ENCODE measurements around the gene TXNDC12.
A peak's percentile ranks its signal among the peaks of the same experiment; 100 is the strongest.
"Not testable (repeated sequence)": the region's sequence is repeated elsewhere in the genome, so short reads cannot be mapped to it uniquely, and the experiment has no call there.

The TXNDC12 gene

GRCh38 chr1:52055066-52055865 is at the start of gene TXNDC12:
TXNDC12 (minus strand) TSS chr1:52055191; CDS start chr1:52055096, 95 bp downstream.
- peaks cover 43% of the 10 kb centered on the region for H3K4me1 Mint-ChIP-seq
- peak within 1 kb of the TSS; percentile 91 for H3K4me3 Mint-ChIP-seq
- ATAC-seq (peak; percentile 60), DNase-seq (ENCODE audit: low spot score in 2 of 2) (peak; percentile 46 to 83)
- no peaks in the 10 kb centered on the region for H3K9me3 Mint-ChIP-seq
- H3K27ac Mint-ChIP-seq = peak within 1 kb of the TSS; percentile 97
- peaks cover 57% of the 10 kb centered on the region for H3K36me3 Mint-ChIP-seq

- DNase-seq (ENCODE audit: low spot score in 2 of 2) = no peak
- peaks cover 6% of the 10 kb centered on the region for H3K4me1 Mint-ChIP-seq
Observed at GRCh38 chr1:52102336-52103013, 47.5 kb upstream of the TXNDC12 start.

GRCh38 chr1:52098139-52098871 is 43.3 kb upstream of the TXNDC12 start:
- Mint-ChIP-seq H3K4me1 (peaks cover 6% of the 10 kb centered on the region), H3K36me3 (peaks cover 4% of the 10 kb centered on the region), H3K9me3 (no peaks in the 10 kb centered on the region), H3K4me3 (no peak overlapping the region), H3K27ac (no peak overlapping the region)
- ATAC-seq (no peak), DNase-seq (ENCODE audit: low spot score in 2 of 2) (no peak)

More at GRCh38 chr1:52102336-52103013, 47.5 kb upstream of the TXNDC12 start:
- H3K27ac Mint-ChIP-seq = no peak overlapping the region
- no peak for ATAC-seq
- H3K4me3 Mint-ChIP-seq = no peak overlapping the region
- no peaks in the 10 kb centered on the region for H3K36me3 Mint-ChIP-seq
- no peaks in the 10 kb centered on the region for H3K9me3 Mint-ChIP-seq

GRCh38 chr1:52096216-52096615 is 41.2 kb upstream of the TXNDC12 start:
- peaks cover 12% of the 10 kb centered on the region for H3K36me3 Mint-ChIP-seq

GRCh38 chr1:52094300-52094699 is 39.3 kb upstream of the TXNDC12 start:
- H3K27ac Mint-ChIP-seq; DNase-seq (ENCODE audit: low spot score in 2 of 2); H3K9me3 Mint-ChIP-seq; H3K4me3 Mint-ChIP-seq; H3K4me1 Mint-ChIP-seq; ATAC-seq: not testable (repeated sequence)
- peaks cover 30% of the 10 kb centered on the region for H3K36me3 Mint-ChIP-seq

More at GRCh38 chr1:52096216-52096615, 41.2 kb upstream of the TXNDC12 start:
- no peaks in the 10 kb centered on the region for H3K9me3 Mint-ChIP-seq
- DNase-seq (ENCODE audit: low spot score in 2 of 2) (no peak), ATAC-seq (no peak)
- no peak overlapping the region for H3K4me3 Mint-ChIP-seq
- no peak overlapping the region for H3K27ac Mint-ChIP-seq
- no peaks in the 10 kb centered on the region for H3K4me1 Mint-ChIP-seq

- H3K4me3 Mint-ChIP-seq; H3K9me3 Mint-ChIP-seq; H3K4me1 Mint-ChIP-seq; DNase-seq (ENCODE audit: low spot score in 2 of 2); ATAC-seq; H3K27ac Mint-ChIP-seq: not testable (repeated sequence)
- peaks cover 78% of the 10 kb centered on the region for H3K36me3 Mint-ChIP-seq
Observed at GRCh38 chr1:52087892-52088291, 32.9 kb upstream of the TXNDC12 start.

DNA sequence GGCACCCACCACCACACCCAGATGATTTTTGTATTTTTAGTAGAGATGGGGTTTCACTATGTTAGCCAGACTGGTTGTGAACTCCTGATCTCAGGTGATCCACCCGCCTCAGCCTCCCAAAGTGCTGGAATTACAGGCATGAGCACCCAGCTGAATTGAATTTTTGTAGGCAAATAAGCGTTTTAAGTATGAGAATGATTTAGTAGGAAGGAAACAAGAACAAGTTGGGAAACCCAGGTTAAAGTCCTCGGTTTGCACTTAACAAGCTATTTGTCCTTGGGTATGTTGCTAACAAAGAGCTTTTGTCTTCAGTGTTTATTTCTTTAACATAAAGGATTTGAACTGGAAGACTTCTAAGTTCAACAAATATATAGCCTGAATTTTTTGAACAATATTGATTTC is 25.0 kb upstream of the TXNDC12 start:
- H3K4me1 Mint-ChIP-seq = no peaks in the 10 kb centered on the region
- ATAC-seq = no peak

GRCh38 chr1:52077277-52077676 is 22.3 kb upstream of the TXNDC12 start:
- H3K4me3 Mint-ChIP-seq; H3K9me3 Mint-ChIP-seq; H3K4me1 Mint-ChIP-seq; DNase-seq (ENCODE audit: low spot score in 2 of 2); H3K27ac Mint-ChIP-seq; ATAC-seq: not testable (repeated sequence)
- peaks cover 71% of the 10 kb centered on the region for H3K36me3 Mint-ChIP-seq

More for the DNA sequence above, 25.0 kb upstream of the TXNDC12 start:
- no peak for DNase-seq (ENCODE audit: low spot score in 2 of 2)
- no peaks in the 10 kb centered on the region for H3K9me3 Mint-ChIP-seq
- peak overlapping the region; percentile 34 for H3K27ac Mint-ChIP-seq
- H3K4me3 Mint-ChIP-seq = no peak overlapping the region
- peaks cover 64% of the 10 kb centered on the region for H3K36me3 Mint-ChIP-seq

- H3K9me3 Mint-ChIP-seq = no peaks in the 10 kb centered on the region
- H3K27ac Mint-ChIP-seq = no peak overlapping the region
- DNase-seq (ENCODE audit: low spot score in 2 of 2) (no peak), ATAC-seq (no peak)
- H3K36me3 Mint-ChIP-seq = peaks cover 90% of the 10 kb centered on the region
- no peak overlapping the region for H3K4me3 Mint-ChIP-seq
- peaks cover 9% of the 10 kb centered on the region for H3K4me1 Mint-ChIP-seq
Observed at GRCh38 chr1:52072291-52072690, 17.3 kb upstream of the TXNDC12 start.

DNA sequence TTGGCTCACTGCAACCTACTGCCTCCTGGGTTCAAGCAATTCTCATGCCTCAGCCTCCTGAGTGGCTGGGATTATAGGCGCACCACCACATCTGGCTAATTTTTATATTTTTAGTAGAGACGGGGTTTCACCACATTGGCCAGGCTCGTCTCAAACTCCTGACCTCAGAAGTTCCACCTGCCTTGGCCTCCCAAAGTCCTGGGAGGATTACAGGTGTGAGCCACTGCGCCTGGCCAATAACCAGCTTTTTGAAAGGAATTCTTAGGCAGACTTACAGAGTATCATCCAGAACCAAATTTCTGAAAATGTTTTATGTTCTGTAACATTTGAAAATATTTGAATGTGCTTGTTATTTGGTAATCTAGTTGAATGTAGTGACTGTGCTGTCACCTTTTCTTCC is 15.7 kb upstream of the TXNDC12 start:
- Mint-ChIP-seq H3K4me1 (peaks cover 9% of the 10 kb centered on the region), H3K27ac (no peak overlapping the region), H3K36me3 (peaks cover 90% of the 10 kb centered on the region), H3K9me3 (no peaks in the 10 kb centered on the region), H3K4me3 (no peak overlapping the region)
- DNase-seq (ENCODE audit: low spot score in 2 of 2) (no peak), ATAC-seq (no peak)

DNA sequence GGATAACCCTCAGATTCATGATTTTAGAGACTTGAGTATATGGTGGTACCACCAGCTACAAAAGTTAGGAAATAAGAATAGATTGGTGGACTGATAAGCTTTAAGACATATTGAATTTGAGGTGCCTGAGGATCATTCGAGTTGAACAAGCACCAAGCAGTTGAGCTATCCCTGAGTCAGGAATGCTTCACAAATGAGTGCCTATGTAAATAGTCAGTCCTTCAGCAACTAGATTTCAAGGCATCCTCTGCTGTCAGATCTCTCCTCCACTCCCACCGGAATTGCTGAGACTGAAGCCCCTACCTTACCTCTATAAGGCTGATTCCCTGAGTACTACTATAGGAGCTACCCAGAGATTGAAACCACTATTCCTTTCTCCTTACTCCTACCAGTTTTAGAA is 8.2 kb upstream of the TXNDC12 start:
- H3K4me1 Mint-ChIP-seq = peaks cover 17% of the 10 kb centered on the region
- DNase-seq (ENCODE audit: low spot score in 2 of 2) (no peak), ATAC-seq (no peak)
- no peak overlapping the region for H3K4me3 Mint-ChIP-seq
- H3K36me3 Mint-ChIP-seq = peaks cover 97% of the 10 kb centered on the region
- peak overlapping the region; percentile 36 for H3K27ac Mint-ChIP-seq
- H3K9me3 Mint-ChIP-seq = no peaks in the 10 kb centered on the region

GRCh38 chr1:52060822-52061221 is 5.8 kb upstream of the TXNDC12 start:
- DNase-seq (ENCODE audit: low spot score in 2 of 2) (no peak), ATAC-seq (no peak)
- H3K4me3 Mint-ChIP-seq = no peak overlapping the region
- H3K9me3 Mint-ChIP-seq = no peaks in the 10 kb centered on the region
- peaks cover 32% of the 10 kb centered on the region for H3K4me1 Mint-ChIP-seq
- no peak overlapping the region for H3K27ac Mint-ChIP-seq
- H3K36me3 Mint-ChIP-seq = peaks cover 84% of the 10 kb centered on the region

DNA sequence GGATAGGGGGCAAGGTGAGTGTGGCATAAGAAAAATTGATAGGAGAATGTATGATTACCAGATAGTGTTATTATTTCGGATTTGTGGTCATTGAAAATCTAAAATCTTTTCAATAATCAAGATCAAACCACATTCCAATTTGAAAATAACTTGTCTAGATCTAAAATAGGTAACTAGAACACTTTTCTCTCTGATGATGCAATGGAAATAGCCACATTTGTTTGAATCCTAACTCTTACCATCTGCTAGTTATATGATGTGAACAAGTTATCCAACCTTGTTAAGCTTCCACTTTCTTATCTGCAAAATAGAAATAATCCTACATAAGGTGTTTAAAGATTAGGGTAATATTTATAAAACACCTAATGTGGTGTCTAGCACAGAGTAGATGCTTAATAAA is 4.9 kb upstream of the TXNDC12 start:
- Mint-ChIP-seq H3K36me3 (peaks cover 82% of the 10 kb centered on the region), H3K4me3 (no peak overlapping the region), H3K9me3 (no peaks in the 10 kb centered on the region), H3K4me1 (peaks cover 33% of the 10 kb centered on the region), H3K27ac (no peak overlapping the region)
- no peak for ATAC-seq
- no peak for DNase-seq (ENCODE audit: low spot score in 2 of 2)

- Mint-ChIP-seq H3K27ac (no peak overlapping the region), H3K36me3 (peaks cover 82% of the 10 kb centered on the region), H3K9me3 (no peaks in the 10 kb centered on the region), H3K4me1 (peaks cover 38% of the 10 kb centered on the region), H3K4me3 (no peak overlapping the region)
- DNase-seq (ENCODE audit: low spot score in 2 of 2) = no peak
- no peak for ATAC-seq
Observed at GRCh38 chr1:52059321-52059720, 4.3 kb upstream of the TXNDC12 start.

- DNase-seq (ENCODE audit: low spot score in 2 of 2) = no peak
- peak overlapping the region; percentile 91 for H3K4me3 Mint-ChIP-seq
- peaks cover 71% of the 10 kb centered on the region for H3K36me3 Mint-ChIP-seq
- H3K4me1 Mint-ChIP-seq = peaks cover 39% of the 10 kb centered on the region
- H3K27ac Mint-ChIP-seq = peak overlapping the region; percentile 97
- no peaks in the 10 kb centered on the region for H3K9me3 Mint-ChIP-seq
- no peak for ATAC-seq
Observed at GRCh38 chr1:52057876-52058415, 3.0 kb upstream of the TXNDC12 start.
